ENCODE measurements around the gene NOSIP. TPM values are rescaled to one million over a fixed set of nuclear protein-coding genes. Genes with fewer than 3 reads are reported as not detected.

Gene NOSIP
- total and polyA plus RNA-seq, 2 of the 4 experiments (the other 2 are of a cell fraction), result 118 to 138 TPM

DNA sequence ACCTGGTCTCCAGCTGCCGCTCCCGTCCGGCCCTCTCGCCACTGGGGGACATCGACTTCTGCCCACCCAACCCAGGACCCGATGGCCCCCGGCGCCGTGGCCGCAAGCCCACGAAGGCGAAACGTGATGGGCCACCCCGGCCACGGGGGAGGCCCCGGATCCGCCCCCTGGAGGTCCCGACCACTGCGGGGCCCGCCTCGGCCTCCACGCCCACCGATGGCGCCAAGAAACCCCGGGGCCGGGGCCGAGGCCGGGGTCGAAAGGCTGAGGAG is 17.3 kb upstream of the NOSIP start:
- ChIA-PET POLR2A (ENCODE audit: unreplicated experiment) (interaction anchor here (0.6 kb wide), 2 partner anchors 19 to 88 kb away, joined by 3 to 5 read pairs; no protein-coding TSS in a partner anchor), CTCF (interaction anchor here (0.7 kb wide), 1 partner anchor 68 kb away, joined by 4 read pairs; no protein-coding TSS in a partner anchor)
- Histone ChIP-seq H3K4me1 (ENCODE audit: control insufficient read depth, insufficient read depth, low read length) (peaks cover 6% of the 10 kb centered on the region; the same call in 1 of the 2 replicates), H2BK15ac (ENCODE audit: low read depth, low read length) (no peak overlapping the region), H2BK120ac (ENCODE audit: low read depth, low read length) (no peak overlapping the region), H3K56ac (ENCODE audit: extremely low read depth, insufficient read depth, low read length) (no peak overlapping the region), H3K14ac (replicated peaks; ENCODE audit: low read depth, low read length) (no peak overlapping the region), H4K20me1 (ENCODE audit: insufficient read depth, low read length) (peaks cover 41% of the 10 kb centered on the region), H2BK5ac (ENCODE audit: low read depth, low read length, poor library complexity, severe bottlenecking) (no peak overlapping the region), H3K4me3 (ENCODE audit: insufficient read depth, low read depth, low read length) (no peak overlapping the region), H3K79me1 (ENCODE audit: low read depth in 1 of 2, low read length in 2 of 2) (peaks cover 24 to 50% of the 10 kb centered on the region in 2 experiments), H3K9me1 (ENCODE audit: insufficient read depth, low read length) (peaks cover 3% of the 10 kb centered on the region; the same call in 1 of the 2 replicates), H4K5ac (ENCODE audit: low read depth, low read length) (no peak overlapping the region), H2AK9ac (replicated peaks; ENCODE audit: low read depth, low read length, poor library complexity) (no peak overlapping the region), H3K36me3 (ENCODE audit: control insufficient read depth, insufficient read depth, low read length) (peaks cover 69% of the 10 kb centered on the region), H3K23ac (ENCODE audit: low read depth, low read length) (no peak overlapping the region), H2AK5ac (ENCODE audit: low read depth, low read length) (no peak overlapping the region), H3K18ac (ENCODE audit: low read depth, low read length) (no peak overlapping the region), H3K27ac (ENCODE audit: insufficient read depth, low read length) (no peak overlapping the region), H3K27me3 (ENCODE audit: control insufficient read depth, insufficient read depth, low read length) (no peaks in the 10 kb centered on the region), H2AFZ (replicated peaks; ENCODE audit: low read length, poor library complexity) (no peak overlapping the region), H3K4ac (ENCODE audit: low read depth, low read length) (no peak overlapping the region), H3K9me3 (ENCODE audit: control insufficient read depth, insufficient read depth, low read length) (no peaks in the 10 kb centered on the region), H4K91ac (ENCODE audit: insufficient read depth, low read depth, low read length) (no peak overlapping the region), H3K4me2 (ENCODE audit: low read depth, low read length) (no peak overlapping the region), H2BK20ac (ENCODE audit: low read depth, low read length) (no peak overlapping the region), H3K9ac (ENCODE audit: low read depth, low read length) (no peak overlapping the region), H4K8ac (ENCODE audit: low read depth in 2 of 2, low read length in 2 of 2) (no peak overlapping the region)
- no peak for TF ChIP-seq RAD21 (IDR thresholded peaks at IDR 0.05; ENCODE audit: low read length)
- no peak for TF ChIP-seq MAZ (IDR thresholded peaks at IDR 0.05; ENCODE audit: borderline replicate concordance, low read depth, low read length)
- TF ChIP-seq MAFK (IDR thresholded peaks at IDR 0.05; ENCODE audit: low read depth, low read length), result no peak
- TF ChIP-seq, protein P1, sequence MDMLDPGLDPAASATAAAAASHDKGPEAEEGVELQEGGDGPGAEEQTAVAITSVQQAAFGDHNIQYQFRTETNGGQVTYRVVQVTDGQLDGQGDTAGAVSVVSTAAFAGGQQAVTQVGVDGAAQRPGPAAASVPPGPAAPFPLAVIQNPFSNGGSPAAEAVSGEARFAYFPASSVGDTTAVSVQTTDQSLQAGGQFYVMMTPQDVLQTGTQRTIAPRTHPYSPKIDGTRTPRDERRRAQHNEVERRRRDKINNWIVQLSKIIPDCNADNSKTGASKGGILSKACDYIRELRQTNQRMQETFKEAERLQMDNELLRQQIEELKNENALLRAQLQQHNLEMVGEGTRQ (IDR thresholded peaks at IDR 0.05; ENCODE audit: low read depth, low read length), result no peak
- no peak for TF ChIP-seq RFX5 (IDR thresholded peaks at IDR 0.05; ENCODE audit: low read depth, low read length)
- TF ChIP-seq, protein P2, sequence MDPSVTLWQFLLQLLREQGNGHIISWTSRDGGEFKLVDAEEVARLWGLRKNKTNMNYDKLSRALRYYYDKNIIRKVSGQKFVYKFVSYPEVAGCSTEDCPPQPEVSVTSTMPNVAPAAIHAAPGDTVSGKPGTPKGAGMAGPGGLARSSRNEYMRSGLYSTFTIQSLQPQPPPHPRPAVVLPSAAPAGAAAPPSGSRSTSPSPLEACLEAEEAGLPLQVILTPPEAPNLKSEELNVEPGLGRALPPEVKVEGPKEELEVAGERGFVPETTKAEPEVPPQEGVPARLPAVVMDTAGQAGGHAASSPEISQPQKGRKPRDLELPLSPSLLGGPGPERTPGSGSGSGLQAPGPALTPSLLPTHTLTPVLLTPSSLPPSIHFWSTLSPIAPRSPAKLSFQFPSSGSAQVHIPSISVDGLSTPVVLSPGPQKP (IDR thresholded peaks at IDR 0.05; ENCODE audit: borderline replicate concordance, low read depth, low read length), result no peak
- TF ChIP-seq RCOR1 (IDR thresholded peaks at IDR 0.05; ENCODE audit: insufficient replicate concordance, low read length), result no peak
- no peak for TF ChIP-seq FOS (IDR thresholded peaks at IDR 0.05; ENCODE audit: low read depth, low read length)
- no peak for TF ChIP-seq SMC3 (IDR thresholded peaks at IDR 0.05; ENCODE audit: low read depth, low read length)
- TF ChIP-seq, protein P3, sequence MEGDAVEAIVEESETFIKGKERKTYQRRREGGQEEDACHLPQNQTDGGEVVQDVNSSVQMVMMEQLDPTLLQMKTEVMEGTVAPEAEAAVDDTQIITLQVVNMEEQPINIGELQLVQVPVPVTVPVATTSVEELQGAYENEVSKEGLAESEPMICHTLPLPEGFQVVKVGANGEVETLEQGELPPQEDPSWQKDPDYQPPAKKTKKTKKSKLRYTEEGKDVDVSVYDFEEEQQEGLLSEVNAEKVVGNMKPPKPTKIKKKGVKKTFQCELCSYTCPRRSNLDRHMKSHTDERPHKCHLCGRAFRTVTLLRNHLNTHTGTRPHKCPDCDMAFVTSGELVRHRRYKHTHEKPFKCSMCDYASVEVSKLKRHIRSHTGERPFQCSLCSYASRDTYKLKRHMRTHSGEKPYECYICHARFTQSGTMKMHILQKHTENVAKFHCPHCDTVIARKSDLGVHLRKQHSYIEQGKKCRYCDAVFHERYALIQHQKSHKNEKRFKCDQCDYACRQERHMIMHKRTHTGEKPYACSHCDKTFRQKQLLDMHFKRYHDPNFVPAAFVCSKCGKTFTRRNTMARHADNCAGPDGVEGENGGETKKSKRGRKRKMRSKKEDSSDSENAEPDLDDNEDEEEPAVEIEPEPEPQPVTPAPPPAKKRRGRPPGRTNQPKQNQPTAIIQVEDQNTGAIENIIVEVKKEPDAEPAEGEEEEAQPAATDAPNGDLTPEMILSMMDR (conservative IDR thresholded peaks at IDR 0.05; ENCODE audit: low read depth, low read length), result no peak
- no peak for TF ChIP-seq BHLHE40 (IDR thresholded peaks at IDR 0.05; ENCODE audit: low read depth, low read length)
- TF ChIP-seq NFE2L2 (IDR thresholded peaks at IDR 0.05; ENCODE audit: low read depth, low read length), result no peak
- ATAC-seq (ENCODE audit: low read depth) (no peak), DNase-seq (no peak)
- 97% methylated on average over 22 of the region's 29 CpGs; no CpG with 5 or more reads in 1 of the 2 experiments for WGBS, 2 experiments (ENCODE audit: extremely low coverage in 2 of 2, insufficient read length in 1 of 2)
- in situ Hi-C loops (cut with MboI; ENCODE audit: low sequenced_read_pairs) (no loop called here), dilution Hi-C loops (cut with HindIII; ENCODE audit: low sequenced_read_pairs, unreplicated experiment) (no loop called here), intact Hi-C loops (cut with micrococcal nuclease) (no loop called here)
- BruUV-seq (replicated peaks), result no TSS peak

All from IMR-90 (cell line).